ENCODE results near the gene C1QTNF6.

DNA sequence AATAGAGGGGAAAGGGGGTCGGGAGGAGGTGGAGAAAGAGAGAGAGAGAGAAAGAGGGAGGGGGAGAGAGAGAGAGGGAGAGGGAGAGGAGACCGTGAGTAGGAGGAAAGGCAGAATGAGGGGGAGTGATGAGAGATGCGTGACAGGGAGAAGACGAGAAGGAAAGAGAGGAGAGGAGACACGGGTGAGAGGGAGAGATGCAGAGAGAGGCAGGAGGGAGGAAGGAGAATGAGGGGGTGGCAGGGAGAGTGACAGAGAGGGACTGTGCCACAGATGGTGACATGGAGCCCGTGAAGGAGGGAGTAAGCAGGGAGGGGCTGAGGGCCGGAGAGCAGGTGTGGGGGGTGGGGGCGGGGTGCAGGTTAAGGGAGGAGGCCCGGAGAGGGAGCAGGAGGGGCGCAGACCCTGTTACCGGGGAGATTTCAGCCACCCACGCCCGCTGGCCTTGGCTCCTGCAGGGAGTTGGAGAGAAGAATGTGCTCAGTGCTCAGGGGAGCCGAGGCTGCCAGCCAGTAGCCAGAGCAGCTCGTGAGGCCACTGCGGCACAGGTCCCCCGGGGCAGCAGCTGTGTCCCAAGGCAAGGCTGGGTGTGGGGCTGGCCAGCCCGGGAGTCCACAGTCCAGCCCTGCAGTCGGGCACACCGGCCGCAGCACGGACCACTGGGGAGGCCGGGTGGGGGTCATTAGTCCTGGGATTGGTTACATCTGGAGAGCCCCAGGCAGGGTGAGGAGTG, 24.3 kb upstream of the C1QTNF6 start, which contains the start of gene SSTR3:
- TF ChIP-seq RFX5 (IDR thresholded peaks at IDR 0.05; ENCODE audit: low read depth, low read length) (no peak), POLR2A (IDR thresholded peaks at IDR 0.05; ENCODE audit: low read depth, low read length) (no peak), SMC3 (IDR thresholded peaks at IDR 0.05; ENCODE audit: low read depth, low read length) (no peak), NFE2L2 (IDR thresholded peaks at IDR 0.05; ENCODE audit: low read depth, low read length) (no peak)
- TF ChIP-seq, protein P1, sequence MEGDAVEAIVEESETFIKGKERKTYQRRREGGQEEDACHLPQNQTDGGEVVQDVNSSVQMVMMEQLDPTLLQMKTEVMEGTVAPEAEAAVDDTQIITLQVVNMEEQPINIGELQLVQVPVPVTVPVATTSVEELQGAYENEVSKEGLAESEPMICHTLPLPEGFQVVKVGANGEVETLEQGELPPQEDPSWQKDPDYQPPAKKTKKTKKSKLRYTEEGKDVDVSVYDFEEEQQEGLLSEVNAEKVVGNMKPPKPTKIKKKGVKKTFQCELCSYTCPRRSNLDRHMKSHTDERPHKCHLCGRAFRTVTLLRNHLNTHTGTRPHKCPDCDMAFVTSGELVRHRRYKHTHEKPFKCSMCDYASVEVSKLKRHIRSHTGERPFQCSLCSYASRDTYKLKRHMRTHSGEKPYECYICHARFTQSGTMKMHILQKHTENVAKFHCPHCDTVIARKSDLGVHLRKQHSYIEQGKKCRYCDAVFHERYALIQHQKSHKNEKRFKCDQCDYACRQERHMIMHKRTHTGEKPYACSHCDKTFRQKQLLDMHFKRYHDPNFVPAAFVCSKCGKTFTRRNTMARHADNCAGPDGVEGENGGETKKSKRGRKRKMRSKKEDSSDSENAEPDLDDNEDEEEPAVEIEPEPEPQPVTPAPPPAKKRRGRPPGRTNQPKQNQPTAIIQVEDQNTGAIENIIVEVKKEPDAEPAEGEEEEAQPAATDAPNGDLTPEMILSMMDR (conservative IDR thresholded peaks at IDR 0.05; ENCODE audit: low read depth, low read length), result no peak
